ENCODE data around the gene NLGN1. TPM values are rescaled to one million over a fixed set of nuclear protein-coding genes. Genes with fewer than 3 reads are reported as not detected.

NLGN1 gene
- total RNA-seq, 4 donors from 2014 or later, result 0.80 to 4.4 (median 1.8) TPM

DNA sequence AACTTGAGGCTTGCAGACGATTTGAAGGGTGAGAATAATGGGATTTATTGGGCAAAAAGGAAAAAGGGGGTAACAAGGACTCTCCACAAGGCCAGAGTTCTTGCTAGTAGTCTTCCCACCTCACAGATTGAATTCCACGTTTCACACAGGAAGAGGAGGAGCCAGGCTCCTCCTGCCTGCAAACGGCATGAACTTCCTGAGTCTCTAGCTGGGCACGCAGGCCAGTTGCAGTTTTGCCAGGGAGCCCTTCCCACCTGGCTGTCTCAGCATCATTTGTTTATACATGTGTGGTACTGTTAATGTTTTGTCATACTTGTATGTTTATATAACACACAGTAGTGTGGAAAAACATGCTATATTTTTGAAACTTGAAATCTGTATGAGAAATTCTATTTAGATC is 155.0 kb downstream of the NLGN1 start:
- no peak for TF ChIP-seq POLR2A (IDR thresholded peaks at IDR 0.05)
- TF ChIP-seq, protein P1, sequence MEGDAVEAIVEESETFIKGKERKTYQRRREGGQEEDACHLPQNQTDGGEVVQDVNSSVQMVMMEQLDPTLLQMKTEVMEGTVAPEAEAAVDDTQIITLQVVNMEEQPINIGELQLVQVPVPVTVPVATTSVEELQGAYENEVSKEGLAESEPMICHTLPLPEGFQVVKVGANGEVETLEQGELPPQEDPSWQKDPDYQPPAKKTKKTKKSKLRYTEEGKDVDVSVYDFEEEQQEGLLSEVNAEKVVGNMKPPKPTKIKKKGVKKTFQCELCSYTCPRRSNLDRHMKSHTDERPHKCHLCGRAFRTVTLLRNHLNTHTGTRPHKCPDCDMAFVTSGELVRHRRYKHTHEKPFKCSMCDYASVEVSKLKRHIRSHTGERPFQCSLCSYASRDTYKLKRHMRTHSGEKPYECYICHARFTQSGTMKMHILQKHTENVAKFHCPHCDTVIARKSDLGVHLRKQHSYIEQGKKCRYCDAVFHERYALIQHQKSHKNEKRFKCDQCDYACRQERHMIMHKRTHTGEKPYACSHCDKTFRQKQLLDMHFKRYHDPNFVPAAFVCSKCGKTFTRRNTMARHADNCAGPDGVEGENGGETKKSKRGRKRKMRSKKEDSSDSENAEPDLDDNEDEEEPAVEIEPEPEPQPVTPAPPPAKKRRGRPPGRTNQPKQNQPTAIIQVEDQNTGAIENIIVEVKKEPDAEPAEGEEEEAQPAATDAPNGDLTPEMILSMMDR (IDR thresholded peaks at IDR 0.05), result no peak
- WGBS, 2 donors, result 30 to 33% methylated on average over 4 of the region's 4 CpGs
- DNase-seq (ENCODE audit: low spot score in 2 of 2), result no peak
- no peak overlapping the region for H3K4me3 ChIP-seq (ENCODE audit: low read depth, poor library complexity, severe bottlenecking)
- intact Hi-C loops (cut with DNase I; ENCODE audit: low total_unique reads), result no loop called here

DNA sequence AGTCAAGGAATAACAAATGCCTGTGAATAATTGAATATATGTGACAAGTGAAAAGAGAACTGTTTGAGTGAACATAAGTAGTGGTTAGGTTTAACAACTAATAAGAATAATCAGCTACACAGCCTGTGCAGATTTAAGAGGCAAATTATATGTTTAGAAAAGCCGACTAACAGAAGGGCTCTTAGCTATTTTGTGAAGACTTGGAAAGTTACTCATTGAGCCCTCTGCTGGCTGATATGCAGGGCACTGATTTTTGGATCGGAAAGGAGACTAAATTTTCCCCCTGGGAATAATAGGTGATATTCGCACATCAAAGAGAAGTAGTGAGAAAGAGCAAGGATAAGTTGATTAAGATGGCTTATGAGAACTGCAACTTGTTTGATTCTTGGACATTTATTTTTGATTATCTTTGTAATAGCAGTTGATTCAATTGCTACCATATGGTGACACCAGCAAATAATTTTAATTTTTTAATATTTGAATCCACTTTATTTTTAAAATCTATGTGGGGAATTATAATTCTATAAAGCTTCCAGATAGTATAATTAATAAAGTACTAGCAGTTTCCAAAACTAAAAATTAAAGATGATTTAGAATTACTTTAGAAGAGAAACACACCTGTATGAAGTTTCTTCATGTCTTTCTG is 156.2 kb downstream of the NLGN1 start:
- DNase-seq (ENCODE audit: low spot score in 2 of 2), result no peak
- 6 to 12% methylated on average over 3 of the region's 3 CpGs for WGBS, 2 donors
- H3K4me3 ChIP-seq (ENCODE audit: low read depth, poor library complexity, severe bottlenecking), result no peak overlapping the region
- no peak for TF ChIP-seq POLR2A (IDR thresholded peaks at IDR 0.05)
- TF ChIP-seq, protein P1 (IDR thresholded peaks at IDR 0.05), result no peak
- intact Hi-C loops (cut with DNase I; ENCODE audit: low total_unique reads), result no loop called here

DNA sequence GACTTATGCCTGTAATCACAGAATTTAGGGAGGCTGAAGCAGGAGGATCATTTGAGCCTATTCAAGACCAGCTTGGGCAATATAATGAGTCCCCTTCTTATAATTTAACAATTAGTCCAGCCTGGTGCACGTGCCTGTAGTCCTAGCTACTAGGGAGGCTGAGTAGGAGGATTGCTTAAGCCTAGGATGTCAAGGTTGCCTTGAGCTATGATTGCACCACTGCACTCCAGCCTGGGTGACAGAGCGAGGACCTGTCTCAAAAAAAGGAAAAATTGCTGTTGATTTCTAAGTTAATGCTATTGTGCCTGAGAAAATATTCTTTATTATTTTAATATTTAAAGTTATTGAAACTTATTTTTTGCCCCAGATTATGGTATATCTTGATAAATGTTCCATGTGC is 159.0 kb downstream of the NLGN1 start:
- H3K4me3 ChIP-seq (ENCODE audit: low read depth, poor library complexity, severe bottlenecking), result no peak overlapping the region
- 57 to 64% methylated on average over 2 of the region's 2 CpGs for WGBS, 2 donors
- TF ChIP-seq POLR2A (IDR thresholded peaks at IDR 0.05), result no peak
- TF ChIP-seq, protein P1 (IDR thresholded peaks at IDR 0.05), result no peak
- intact Hi-C loops (cut with DNase I; ENCODE audit: low total_unique reads), result no loop called here
- no peak for DNase-seq (ENCODE audit: low spot score in 2 of 2)

DNA sequence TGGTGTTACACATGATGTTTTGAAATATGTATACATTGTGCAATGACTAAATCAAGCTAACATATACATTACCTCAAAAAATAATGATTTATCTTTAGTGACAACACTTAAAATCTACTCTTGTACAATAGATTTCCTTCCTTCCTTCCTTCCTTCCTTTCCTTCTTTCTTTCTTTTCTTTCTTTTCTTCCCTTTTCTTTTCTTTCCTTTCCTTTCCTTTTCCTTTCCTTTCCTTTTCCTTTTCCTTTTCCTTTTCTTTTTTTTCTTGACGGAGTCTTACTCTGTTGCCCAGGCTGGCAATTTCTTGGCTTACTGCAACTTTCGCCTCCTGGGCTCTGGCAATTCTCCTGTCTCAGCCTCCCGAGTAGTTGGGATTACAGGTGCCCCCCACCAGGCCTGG is 170.5 kb downstream of the NLGN1 start:
- intact Hi-C loops (cut with DNase I; ENCODE audit: low total_unique reads), result no loop called here

DNA sequence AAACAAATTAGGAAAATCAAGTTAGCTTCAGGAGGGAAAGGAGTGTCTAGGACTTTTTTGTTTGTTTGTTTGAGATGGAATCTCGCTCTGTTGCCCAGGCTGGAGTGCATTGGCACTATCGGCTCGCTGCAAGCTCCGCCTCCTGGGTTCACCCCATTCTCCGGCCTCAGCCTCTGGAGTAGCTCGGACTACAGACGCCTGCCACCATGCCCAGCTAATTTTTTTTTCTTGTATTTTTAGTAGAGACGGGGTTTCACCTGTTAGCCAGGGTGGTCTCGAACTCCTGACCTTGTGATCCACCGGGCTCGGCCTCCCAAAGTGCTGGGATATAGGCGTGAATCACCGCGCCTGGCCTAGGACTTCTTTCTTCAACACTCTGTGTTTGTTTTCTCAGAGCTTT is 171.1 kb downstream of the NLGN1 start:
- H3K4me3 ChIP-seq (ENCODE audit: low read depth, poor library complexity, severe bottlenecking), result no peak overlapping the region
- TF ChIP-seq, protein P1 (IDR thresholded peaks at IDR 0.05), result no peak
- DNase-seq (ENCODE audit: low spot score in 2 of 2), result no peak
- 93 to 95% methylated on average over 14 of the region's 14 CpGs for WGBS, 2 donors
- intact Hi-C loops (cut with DNase I; ENCODE audit: low total_unique reads), result no loop called here

More for the DNA sequence above, 170.5 kb downstream of the NLGN1 start:
- 87 to 90% methylated on average over 3 of the region's 3 CpGs for WGBS, 2 donors
- TF ChIP-seq POLR2A (IDR thresholded peaks at IDR 0.05), result no peak
- TF ChIP-seq, protein P1 (IDR thresholded peaks at IDR 0.05), result no peak
- H3K4me3 ChIP-seq (ENCODE audit: low read depth, poor library complexity, severe bottlenecking), result no peak overlapping the region
- DNase-seq (ENCODE audit: low spot score in 2 of 2), result no peak

DNA sequence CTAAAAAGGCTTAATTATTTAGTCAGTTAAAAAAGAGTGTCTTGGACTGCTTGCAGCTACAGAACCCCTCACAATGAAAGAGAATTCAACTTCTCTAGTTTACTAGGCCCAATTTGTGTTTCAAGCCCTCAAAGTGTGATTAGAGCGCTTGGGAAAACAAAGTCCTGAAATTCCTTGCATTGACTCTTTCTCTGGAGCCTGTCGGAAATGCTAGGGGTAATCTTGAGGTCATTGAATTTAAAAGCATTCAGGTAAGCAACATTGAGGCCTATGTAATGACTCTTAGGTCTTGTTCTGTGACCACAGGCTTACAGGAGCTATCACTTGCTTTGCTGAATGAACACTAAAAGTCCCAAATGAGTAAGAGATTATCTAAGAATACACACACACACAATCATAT is 186.0 kb downstream of the NLGN1 start:
- no peak for DNase-seq (ENCODE audit: low spot score in 2 of 2)
- H3K4me3 ChIP-seq (ENCODE audit: low read depth, poor library complexity, severe bottlenecking), result no peak overlapping the region
- 95 to 98% methylated on average over 2 of the region's 2 CpGs for WGBS, 2 donors
- intact Hi-C loops (cut with DNase I; ENCODE audit: low total_unique reads), result no loop called here
- TF ChIP-seq POLR2A (IDR thresholded peaks at IDR 0.05), result no peak
- TF ChIP-seq, protein P1 (IDR thresholded peaks at IDR 0.05), result no peak

All from lower leg skin (tissue), 4 donors.